Measurements from ENCODE around the gene ISG15.

Gene ISG15

GRCh38 chr1:1033731-1034438 is 20.6 kb downstream of the ISG15 start:
- peak overlapping the region; percentile 56 for H3K4me3 ChIP-seq (ENCODE audit: low read depth, low read length, poor library complexity, severe bottlenecking)
- H2AFZ ChIP-seq (ENCODE audit: low read length), result no peak overlapping the region
- no peaks in the 10 kb centered on the region for H3K79me2 ChIP-seq (ENCODE audit: insufficient read depth, low read length)
- TF ChIP-seq, protein P1, sequence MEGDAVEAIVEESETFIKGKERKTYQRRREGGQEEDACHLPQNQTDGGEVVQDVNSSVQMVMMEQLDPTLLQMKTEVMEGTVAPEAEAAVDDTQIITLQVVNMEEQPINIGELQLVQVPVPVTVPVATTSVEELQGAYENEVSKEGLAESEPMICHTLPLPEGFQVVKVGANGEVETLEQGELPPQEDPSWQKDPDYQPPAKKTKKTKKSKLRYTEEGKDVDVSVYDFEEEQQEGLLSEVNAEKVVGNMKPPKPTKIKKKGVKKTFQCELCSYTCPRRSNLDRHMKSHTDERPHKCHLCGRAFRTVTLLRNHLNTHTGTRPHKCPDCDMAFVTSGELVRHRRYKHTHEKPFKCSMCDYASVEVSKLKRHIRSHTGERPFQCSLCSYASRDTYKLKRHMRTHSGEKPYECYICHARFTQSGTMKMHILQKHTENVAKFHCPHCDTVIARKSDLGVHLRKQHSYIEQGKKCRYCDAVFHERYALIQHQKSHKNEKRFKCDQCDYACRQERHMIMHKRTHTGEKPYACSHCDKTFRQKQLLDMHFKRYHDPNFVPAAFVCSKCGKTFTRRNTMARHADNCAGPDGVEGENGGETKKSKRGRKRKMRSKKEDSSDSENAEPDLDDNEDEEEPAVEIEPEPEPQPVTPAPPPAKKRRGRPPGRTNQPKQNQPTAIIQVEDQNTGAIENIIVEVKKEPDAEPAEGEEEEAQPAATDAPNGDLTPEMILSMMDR (IDR thresholded peaks at IDR 0.05; ENCODE audit: low read length), result no peak
- TF ChIP-seq EZH2 (IDR thresholded peaks at IDR 0.05; ENCODE audit: borderline replicate concordance, low read length), result no peak
- H3K4me1 ChIP-seq (ENCODE audit: insufficient read depth, low read length, severe bottlenecking), result peaks cover 6% of the 10 kb centered on the region
- H3K9me3 ChIP-seq (ENCODE audit: low read length), result no peaks in the 10 kb centered on the region
- no peaks in the 10 kb centered on the region for H3K36me3 ChIP-seq (ENCODE audit: insufficient read depth, low read length)
- peaks cover 12% of the 10 kb centered on the region; the same call in 1 of the 2 replicates for H3K27me3 ChIP-seq (ENCODE audit: insufficient read depth, low read length)
- no peak overlapping the region for H3K27ac ChIP-seq (ENCODE audit: low read depth, low read length, poor library complexity, severe bottlenecking)
- H3K9me2 ChIP-seq (ENCODE audit: low read depth, low read length), result no peaks in the 10 kb centered on the region
- peak overlapping the region; percentile 43; the same call in 1 of the 2 replicates for H3K4me2 ChIP-seq (ENCODE audit: low read length)
- H4K20me1 ChIP-seq (ENCODE audit: insufficient read depth, low read length), result no peaks in the 10 kb centered on the region
- no peak overlapping the region for H3K9ac ChIP-seq (ENCODE audit: low read length)
- no peaks in the 10 kb centered on the region for H3F3A ChIP-seq (ENCODE audit: insufficient read depth, low read length)

DNA sequence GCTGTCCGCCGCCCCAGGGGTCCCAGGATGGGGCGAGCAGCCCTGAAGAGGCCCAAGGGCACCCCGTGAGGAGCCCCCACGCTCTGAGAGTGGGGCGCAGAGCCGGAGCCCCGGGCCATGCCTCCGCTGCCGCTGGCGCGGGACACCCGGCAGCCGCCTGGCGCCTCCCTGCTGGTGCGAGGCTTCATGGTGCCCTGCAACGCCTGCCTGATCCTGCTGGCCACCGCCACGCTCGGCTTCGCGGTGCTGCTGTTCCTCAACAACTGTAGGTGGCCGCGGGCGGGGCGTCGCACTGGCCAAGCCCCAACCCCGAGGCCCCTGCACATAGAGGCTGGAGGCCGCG is 21.1 kb downstream of the ISG15 start:
- H3K36me3 ChIP-seq (ENCODE audit: insufficient read depth, low read length), result no peaks in the 10 kb centered on the region
- H3F3A ChIP-seq (ENCODE audit: insufficient read depth, low read length), result no peaks in the 10 kb centered on the region
- H3K79me2 ChIP-seq (ENCODE audit: insufficient read depth, low read length), result no peaks in the 10 kb centered on the region
- H2AFZ ChIP-seq (ENCODE audit: low read length), result no peak overlapping the region
- H3K27me3 ChIP-seq (ENCODE audit: insufficient read depth, low read length), result peaks cover 12% of the 10 kb centered on the region; the same call in 1 of the 2 replicates
- H3K9me2 ChIP-seq (ENCODE audit: low read depth, low read length), result no peaks in the 10 kb centered on the region
- peaks cover 6% of the 10 kb centered on the region for H3K4me1 ChIP-seq (ENCODE audit: insufficient read depth, low read length, severe bottlenecking)
- TF ChIP-seq EZH2 (IDR thresholded peaks at IDR 0.05; ENCODE audit: borderline replicate concordance, low read length), result no peak
- TF ChIP-seq, protein P1 (IDR thresholded peaks at IDR 0.05; ENCODE audit: low read length), result no peak
- H3K4me3 ChIP-seq (ENCODE audit: low read depth, low read length, poor library complexity, severe bottlenecking), result no peak overlapping the region
- no peaks in the 10 kb centered on the region for H4K20me1 ChIP-seq (ENCODE audit: insufficient read depth, low read length)
- no peaks in the 10 kb centered on the region for H3K9me3 ChIP-seq (ENCODE audit: low read length)
- no peak overlapping the region for H3K27ac ChIP-seq (ENCODE audit: low read depth, low read length, poor library complexity, severe bottlenecking)
- H3K4me2 ChIP-seq (ENCODE audit: low read length), result no peak overlapping the region
- H3K9ac ChIP-seq (ENCODE audit: low read length), result no peak overlapping the region

DNA sequence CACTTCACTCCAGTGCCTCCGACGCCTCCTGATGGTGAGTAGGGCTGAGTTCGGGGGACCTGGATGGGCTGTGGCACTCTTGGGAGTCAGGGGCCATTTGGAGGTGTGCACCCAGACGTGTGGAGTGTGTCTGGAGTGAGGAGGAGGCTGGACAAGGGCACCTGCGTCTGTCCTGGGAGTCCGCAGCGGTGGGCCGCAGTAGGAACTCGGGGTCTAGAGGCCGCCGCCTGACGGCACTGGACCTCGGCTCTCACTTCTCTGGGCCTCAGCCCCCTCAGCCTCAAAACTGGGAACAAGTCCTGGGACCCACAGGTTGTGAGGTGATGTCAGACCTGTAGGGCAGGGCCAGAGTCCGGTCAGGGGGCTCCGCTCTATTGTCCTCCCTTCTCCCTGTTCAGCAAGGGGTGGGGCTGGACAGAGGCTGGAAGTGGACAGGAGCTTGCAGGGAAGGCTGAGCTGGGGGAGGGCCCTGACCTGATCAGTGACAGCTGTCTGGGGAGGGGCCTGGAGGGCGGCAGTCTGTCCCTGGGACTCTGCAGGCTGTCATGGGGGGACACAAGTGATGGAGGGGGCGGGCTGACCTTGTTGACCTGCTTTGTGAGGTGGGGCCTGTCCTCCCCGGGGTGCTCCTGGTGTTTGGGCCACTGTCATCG is 22.1 kb downstream of the ISG15 start:
- Histone ChIP-seq H3K36me3 (ENCODE audit: insufficient read depth, low read length) (no peaks in the 10 kb centered on the region), H3K79me2 (ENCODE audit: insufficient read depth, low read length) (no peaks in the 10 kb centered on the region), H3K27ac (ENCODE audit: low read depth, low read length, poor library complexity, severe bottlenecking) (no peak overlapping the region), H3K9me2 (ENCODE audit: low read depth, low read length) (no peaks in the 10 kb centered on the region), H3F3A (ENCODE audit: insufficient read depth, low read length) (no peaks in the 10 kb centered on the region), H3K4me3 (ENCODE audit: low read depth, low read length, poor library complexity, severe bottlenecking) (no peak overlapping the region), H3K9me3 (ENCODE audit: low read length) (no peaks in the 10 kb centered on the region), H3K9ac (ENCODE audit: low read length) (no peak overlapping the region), H3K27me3 (ENCODE audit: insufficient read depth, low read length) (peaks cover 12% of the 10 kb centered on the region; the same call in 1 of the 2 replicates), H2AFZ (ENCODE audit: low read length) (no peak overlapping the region), H4K20me1 (ENCODE audit: insufficient read depth, low read length) (no peaks in the 10 kb centered on the region), H3K4me1 (ENCODE audit: insufficient read depth, low read length, severe bottlenecking) (peaks cover 6% of the 10 kb centered on the region), H3K4me2 (ENCODE audit: low read length) (no peak overlapping the region)
- TF ChIP-seq, protein P1 (IDR thresholded peaks at IDR 0.05; ENCODE audit: low read length), result no peak
- no peak for TF ChIP-seq EZH2 (IDR thresholded peaks at IDR 0.05; ENCODE audit: borderline replicate concordance, low read length)
